Activated CD4-positive, alpha-beta T cell treated with anti-CD3 and anti-CD28 coated beads for 36 hours (primary cell): ENCODE measurements around the gene GLIS2. TPM values are rescaled to one million over a fixed set of nuclear protein-coding genes. Genes with fewer than 3 reads are reported as not detected.
A peak's percentile ranks its signal among the peaks of the same experiment; 100 is the strongest.

Experiments
- ATAC-seq: fragments of 200-7000 bp; cut with Tn5 transposase; one replicate; pipeline ENCODE4 v1.10.0; 2021; ENCODE audit warnings: mild to moderate bottlenecking, moderate library complexity
- CTCF ChIA-PET: fragments of 350-600 bp; sonication (Branson Sonifier 250); formaldehyde crosslinking; loops from one replicate; lab custom pipeline; 2021; ENCODE audit warnings: antibody characterized with exemption; lab: Charles Lee
- POLR2A ChIA-PET: fragments of 350-600 bp; sonication (Branson Sonifier 250); formaldehyde crosslinking; loops from one replicate; lab custom pipeline; 2021; ENCODE audit warnings: antibody characterized with exemption, inconsistent platforms; lab: Charles Lee
- DNase-seq: peaks from one replicate; pipeline ENCODE4 v3.0.0-alpha.2; 2020
- H3K27ac Mint-ChIP-seq: one replicate; pipeline ENCODE4 v1.8.0; 2021; ENCODE audit warnings: mixed read lengths
- H3K27me3 Mint-ChIP-seq: one replicate; pipeline ENCODE4 v1.8.0; 2021; ENCODE audit warnings: mixed read lengths
- H3K36me3 Mint-ChIP-seq: one replicate; pipeline ENCODE4 v1.8.0; 2021; ENCODE audit warnings: low read depth, mixed read lengths
- H3K4me1 Mint-ChIP-seq: one replicate; pipeline ENCODE4 v1.8.0; 2021; ENCODE audit warnings: mixed read lengths
- H3K4me3 Mint-ChIP-seq: one replicate; pipeline ENCODE4 v1.8.0; 2021; ENCODE audit warnings: mild to moderate bottlenecking, moderate library complexity, mixed read lengths
- H3K9me3 Mint-ChIP-seq: one replicate; pipeline ENCODE4 v1.8.0; 2021; ENCODE audit warnings: low read depth, mixed read lengths
- intact Hi-C, 2 experiments: fragments of 100-400 bp; cut with DNase I in 1 of 2; cut with micrococcal nuclease in 1 of 2; formaldehyde crosslinking; loops; one replicate each; pipeline versions ENCODE4 v1.14.2 to v1.15.1; 2022 to 2024; cut with DNase I, micrococcal nuclease
- total RNA-seq, 2 experiments: library from RNA; stranded (reverse); gene quantifications; one replicate each; pipeline ENCODE4 v1.2.3, GENCODE V29; 2021

Gene GLIS2
- under 1 TPM; 0.27 to 0.30 TPM for total RNA-seq

DNA sequence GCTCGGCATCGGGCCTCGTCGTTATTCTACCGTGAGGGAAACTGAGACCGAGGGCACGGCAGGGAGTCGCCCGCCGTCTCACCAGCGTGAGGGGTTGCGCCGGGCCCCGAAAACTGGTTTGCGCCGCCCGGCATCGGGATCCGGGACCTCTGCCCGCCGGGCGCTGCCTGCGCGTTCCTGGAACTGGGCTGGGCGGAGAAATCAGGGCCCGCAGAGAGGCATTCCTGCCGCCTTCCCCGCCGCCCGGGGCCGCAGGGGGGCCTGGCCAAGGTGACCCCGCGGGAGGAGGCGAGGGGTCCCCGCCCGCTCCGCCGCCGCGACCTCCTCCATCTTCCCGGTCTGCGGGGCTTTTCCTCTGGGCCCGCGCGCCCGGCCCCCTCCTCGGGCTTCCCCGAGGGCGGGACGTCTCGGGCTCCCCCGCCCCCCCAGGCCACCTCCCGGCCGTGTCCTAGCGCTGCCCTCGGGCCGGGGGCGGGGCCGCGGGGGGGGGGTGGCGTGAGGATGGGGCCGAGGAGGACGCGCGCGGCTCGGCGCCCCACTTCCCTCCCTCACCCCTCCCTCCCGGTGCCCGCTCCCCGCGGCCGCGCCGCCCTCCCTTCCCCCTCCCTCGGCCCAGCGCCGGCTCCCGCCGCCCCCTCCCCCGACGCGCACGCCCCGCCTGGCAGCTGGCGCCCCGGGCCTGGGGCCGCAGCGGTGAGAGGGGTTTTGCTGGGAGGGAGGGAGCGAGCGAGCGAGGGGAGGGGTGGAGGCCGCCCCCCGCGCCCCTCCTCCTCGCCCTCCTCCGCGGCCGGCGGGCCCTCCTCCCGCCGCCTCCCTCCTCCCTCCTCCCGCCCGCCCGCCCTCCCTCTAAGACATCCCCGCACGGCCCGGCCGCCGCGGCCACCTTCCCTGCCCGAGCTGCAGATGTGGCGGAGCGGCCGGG lies at the start of gene GLIS2:
GLIS2 (plus strand) TSS at position 882 of the 922 bp plus-strand sequence. CDS start 16,214 bp downstream, outside the sequence.
- Mint-ChIP-seq H3K27ac (no peak within 1 kb of the TSS), H3K4me3 (peak within 1 kb of the TSS; percentile 71), H3K27me3 (peaks cover 13% of the 10 kb centered on the region), H3K36me3 (no peaks in the 10 kb centered on the region), H3K4me1 (peaks cover 11% of the 10 kb centered on the region), H3K9me3 (no peaks in the 10 kb centered on the region)
- POLR2A ChIA-PET: interaction anchor here (0.7 kb wide), 1 partner anchor 44 kb away, joined by 3 read pairs; no protein-coding TSS in a partner anchor
- intact Hi-C loops: loop anchor here in 1 of 2 experiments (1.0 kb wide), 1 partner anchor 8 kb away; no protein-coding TSS in a partner anchor
- DNase-seq (peak; percentile 45), ATAC-seq (peak; percentile 20)
- CTCF ChIA-PET: interaction anchor here (0.7 to 2.2 kb wide), 3 partner anchors 12 to 142 kb away, joined by 3 to 12 read pairs (median 5); no protein-coding TSS in a partner anchor

DNA sequence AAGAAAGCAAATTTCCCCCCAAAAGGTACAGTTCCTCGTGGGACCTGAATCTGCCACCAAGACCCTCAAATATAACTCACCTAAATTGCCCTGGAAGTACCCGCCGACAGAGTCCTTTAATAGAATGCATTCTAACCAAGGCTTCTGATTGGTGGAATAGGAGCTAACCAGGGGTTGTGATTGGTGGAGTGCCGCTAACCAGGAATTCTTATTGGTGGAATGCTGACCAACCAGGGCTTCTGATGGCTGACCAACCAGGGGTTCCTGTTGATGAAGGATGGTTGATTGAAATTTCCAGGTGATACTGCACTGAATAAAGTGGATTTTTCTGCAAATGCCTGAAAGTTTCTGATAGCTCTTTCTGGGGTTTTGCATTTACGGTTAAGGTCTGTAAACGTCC lies 49.5 kb upstream of the GLIS2 start:
- ATAC-seq (no peak), DNase-seq (peak; percentile 27)
- ChIA-PET POLR2A (interaction anchor here (1.0 kb wide), 1 partner anchor 12 kb away, joined by 3 read pairs; no protein-coding TSS in a partner anchor), CTCF (interaction anchor here (0.8 to 4.0 kb wide), 4 partner anchors 13 to 136 kb away, joined by 3 to 31 read pairs (median 4); no protein-coding TSS in a partner anchor)
- Mint-ChIP-seq H3K4me1 (peaks cover 16% of the 10 kb centered on the region), H3K27ac (peak overlapping the region; percentile 31), H3K36me3 (peaks cover 22% of the 10 kb centered on the region), H3K4me3 (no peak overlapping the region), H3K27me3 (no peaks in the 10 kb centered on the region), H3K9me3 (no peaks in the 10 kb centered on the region)
- intact Hi-C loops: no loop called here

DNA sequence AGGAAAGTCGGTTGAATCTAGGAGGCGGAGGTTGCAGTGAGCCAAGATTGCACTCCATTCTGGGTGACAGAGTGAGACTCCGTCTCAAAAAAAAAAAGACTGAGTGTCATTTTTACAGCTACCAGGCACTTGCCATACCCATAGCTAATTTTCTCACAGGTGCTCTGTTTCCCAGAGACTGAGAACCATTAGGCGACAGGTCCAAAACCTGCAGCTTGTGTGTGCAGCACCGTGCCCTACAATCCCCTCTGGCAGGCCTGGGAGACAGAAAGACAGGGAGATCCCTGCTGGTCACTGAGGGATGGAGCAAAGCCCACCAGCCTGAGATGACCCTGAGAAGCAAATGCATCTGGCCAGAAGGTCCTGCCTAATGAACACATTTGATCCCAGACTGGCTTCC lies 45.8 kb upstream of the GLIS2 start:
- ChIA-PET CTCF (interaction anchor here (0.6 to 1.4 kb wide), 3 partner anchors 37 to 278 kb away, joined by 3 to 4 read pairs (median 3); no protein-coding TSS in a partner anchor), POLR2A (interaction anchor here (0.7 to 2.7 kb wide), 2 partner anchors 17 to 1263 kb away, joined by 5 to 29 read pairs; no protein-coding TSS in a partner anchor)
- ATAC-seq (no peak), DNase-seq (no peak)
- Mint-ChIP-seq H3K9me3 (no peaks in the 10 kb centered on the region), H3K27ac (no peak overlapping the region), H3K4me3 (peak overlapping the region; percentile 84), H3K4me1 (peaks cover 17% of the 10 kb centered on the region), H3K27me3 (no peaks in the 10 kb centered on the region), H3K36me3 (peaks cover 9% of the 10 kb centered on the region)
- intact Hi-C loops: loop anchor here (2.0 to 5.0 kb wide), 5 partner anchors 57 to 687 kb away; partner anchors contain the start of genes CDIP1 (in 1 of the 2), NUDT16L1 (in 1 of the 2) and SEC14L5 (in 1 of the 2)

DNA sequence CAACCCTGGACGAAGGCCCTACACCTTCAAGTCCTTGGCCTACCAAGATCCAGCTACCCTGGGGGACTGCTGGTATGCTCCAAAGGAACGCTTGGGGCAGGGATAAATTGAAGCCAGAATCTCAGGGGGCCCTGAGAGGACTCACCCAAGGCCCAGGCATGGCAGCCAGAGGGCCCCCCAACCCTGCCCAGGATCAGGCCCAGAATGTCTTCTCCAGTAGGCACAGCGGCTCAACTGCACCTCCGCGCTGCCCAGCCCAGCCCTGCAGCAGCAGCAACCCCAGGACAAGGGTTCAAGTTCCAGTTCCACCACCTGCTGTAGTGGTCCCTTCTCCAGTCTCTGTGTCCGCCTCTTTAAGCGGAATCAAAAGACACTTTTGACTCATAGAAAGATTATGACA lies 45.3 kb upstream of the GLIS2 start:
- H3K36me3 Mint-ChIP-seq: peaks cover 9% of the 10 kb centered on the region
- DNase-seq (no peak), ATAC-seq (no peak)
- no peaks in the 10 kb centered on the region for H3K27me3 Mint-ChIP-seq
- POLR2A ChIA-PET: interaction anchor here (0.6 to 2.7 kb wide), 2 partner anchors 17 to 740 kb away, joined by 3 to 29 read pairs; no protein-coding TSS in a partner anchor
- CTCF ChIA-PET: interaction anchor here (0.6 to 3.7 kb wide), 6 partner anchors 9 to 278 kb away, joined by 3 to 37 read pairs (median 3); no protein-coding TSS in a partner anchor
- H3K9me3 Mint-ChIP-seq: no peaks in the 10 kb centered on the region
- intact Hi-C loops: loop anchor here (2.0 to 5.0 kb wide), 5 partner anchors 57 to 687 kb away; partner anchors contain the start of genes CDIP1 (in 1 of the 2), NUDT16L1 (in 1 of the 2) and SEC14L5 (in 1 of the 2)
- H3K4me1 Mint-ChIP-seq: peaks cover 17% of the 10 kb centered on the region
- H3K27ac Mint-ChIP-seq: peak overlapping the region; percentile 94
- peak overlapping the region; percentile 84 for H3K4me3 Mint-ChIP-seq

DNA sequence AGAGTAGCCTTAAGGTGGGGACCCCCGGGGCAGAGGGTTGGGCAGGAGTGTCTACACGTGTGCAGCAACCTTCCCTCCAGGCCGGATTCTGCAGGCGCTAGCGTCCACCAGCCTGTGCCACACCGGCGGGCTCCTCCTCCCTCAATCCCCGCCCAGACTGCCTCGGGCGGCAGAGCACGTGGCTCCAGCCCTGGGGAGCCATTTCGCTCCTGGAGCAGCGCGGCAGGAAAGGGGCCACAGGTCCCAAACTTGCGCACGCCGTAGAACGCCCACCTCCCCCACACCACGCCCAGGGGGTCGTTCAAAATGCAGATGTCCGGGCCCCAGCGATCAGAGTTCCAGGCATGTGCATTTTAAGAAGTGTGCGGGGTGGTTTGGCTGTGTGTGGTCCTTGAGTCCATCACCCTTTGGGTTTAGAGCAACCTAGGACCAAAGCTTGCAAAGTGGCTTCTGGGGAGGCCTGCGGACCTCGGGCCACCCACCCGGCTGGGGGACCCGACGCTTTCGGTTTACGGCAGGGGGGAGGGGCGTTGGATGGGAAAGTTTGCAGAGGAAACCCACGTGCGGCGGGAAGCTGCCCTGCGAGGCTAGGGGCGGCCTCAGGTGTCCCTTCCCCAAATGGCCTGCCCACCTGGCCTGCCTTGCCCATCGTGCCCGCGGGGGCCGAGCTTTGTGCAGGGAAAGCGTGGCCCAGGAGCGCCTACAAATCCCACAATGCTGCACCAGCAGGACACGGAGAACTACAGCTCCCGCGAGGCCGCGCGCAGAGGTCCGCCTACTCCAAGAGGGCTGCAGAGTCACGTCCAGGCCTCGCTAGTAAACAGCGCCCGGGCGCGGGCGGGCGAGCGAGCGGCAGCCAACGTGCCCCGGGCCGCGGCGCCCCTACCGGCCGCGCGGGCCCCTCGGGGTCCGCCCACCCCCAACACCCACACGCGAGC lies 44.4 kb upstream of the GLIS2 start:
- intact Hi-C loops: loop anchor here (1.0 to 5.0 kb wide), 18 partner anchors 17 to 1007 kb away; partner anchors contain the start of genes PAM16 (in 2 of the 2), ADCY9 (in 1 of the 2), ANKS3 (in 1 of the 2) and CDIP1 (in 1 of the 2)
- ChIA-PET CTCF (interaction anchor here (0.6 to 3.7 kb wide), 5 partner anchors 10 to 405 kb away, joined by 3 to 37 read pairs (median 3); no protein-coding TSS in a partner anchor), POLR2A (interaction anchor here (0.6 to 2.7 kb wide), 4 partner anchors 18 to 741 kb away, joined by 3 to 29 read pairs (median 3); no protein-coding TSS in a partner anchor)
- H3K9me3 Mint-ChIP-seq: no peaks in the 10 kb centered on the region
- H3K4me1 Mint-ChIP-seq: peaks cover 12% of the 10 kb centered on the region
- peak overlapping the region; percentile 94 for H3K27ac Mint-ChIP-seq
- H3K27me3 Mint-ChIP-seq: no peaks in the 10 kb centered on the region
- peak; percentile 85 for ATAC-seq
- H3K4me3 Mint-ChIP-seq: peak overlapping the region; percentile 84
- peaks cover 4% of the 10 kb centered on the region for H3K36me3 Mint-ChIP-seq
- peak; percentile 96 for DNase-seq

DNA sequence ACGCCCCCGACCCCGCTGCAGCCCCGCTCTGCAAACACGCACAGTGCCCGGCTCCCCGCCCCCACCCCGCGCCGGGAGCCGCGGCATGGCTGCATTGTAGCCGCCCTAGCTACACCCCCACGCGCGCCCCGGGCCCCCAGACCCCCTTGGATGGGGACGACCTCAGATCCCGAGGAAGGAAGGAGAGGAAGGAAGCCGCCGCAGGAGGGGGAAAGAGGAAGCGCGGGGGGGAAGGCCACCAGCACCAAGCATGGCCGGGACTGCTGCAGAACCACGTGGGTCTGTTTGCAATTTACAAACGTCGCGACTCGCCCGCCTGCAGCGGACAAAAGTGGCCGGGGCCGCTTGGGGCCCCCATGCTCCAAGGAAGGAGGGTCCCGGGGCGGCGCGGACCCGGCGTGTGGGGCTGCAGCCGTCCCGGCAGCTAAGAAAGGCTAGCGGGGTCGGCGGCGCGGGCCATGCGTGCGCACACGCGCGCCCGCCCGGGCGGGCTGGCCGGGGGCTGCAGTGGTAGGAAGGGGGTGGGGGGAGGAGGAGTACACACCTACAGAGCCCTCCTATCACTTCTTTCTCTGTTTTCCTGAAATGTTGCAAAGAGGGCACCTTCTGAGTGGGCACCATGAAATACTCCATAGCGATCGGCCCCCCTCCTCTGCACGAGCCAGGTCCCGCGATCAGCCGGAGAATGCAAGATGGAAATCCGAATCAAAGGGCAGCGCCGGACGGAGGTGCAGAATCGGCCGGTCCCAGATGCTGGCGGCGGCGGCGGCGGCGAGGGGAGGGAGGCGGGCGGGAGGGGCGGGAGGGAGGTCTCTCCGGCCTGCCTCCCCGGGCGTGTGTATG lies 43.5 kb upstream of the GLIS2 start:
- H3K9me3 Mint-ChIP-seq: no peaks in the 10 kb centered on the region
- CTCF ChIA-PET: interaction anchor here (0.7 to 3.7 kb wide), 4 partner anchors 10 to 406 kb away, joined by 4 to 37 read pairs (median 6); no protein-coding TSS in a partner anchor
- intact Hi-C loops: loop anchor here (5.0 kb wide), 4 partner anchors 55 to 685 kb away; partner anchors contain the start of genes CDIP1 (in 1 of the 2) and SEC14L5 (in 1 of the 2)

DNA sequence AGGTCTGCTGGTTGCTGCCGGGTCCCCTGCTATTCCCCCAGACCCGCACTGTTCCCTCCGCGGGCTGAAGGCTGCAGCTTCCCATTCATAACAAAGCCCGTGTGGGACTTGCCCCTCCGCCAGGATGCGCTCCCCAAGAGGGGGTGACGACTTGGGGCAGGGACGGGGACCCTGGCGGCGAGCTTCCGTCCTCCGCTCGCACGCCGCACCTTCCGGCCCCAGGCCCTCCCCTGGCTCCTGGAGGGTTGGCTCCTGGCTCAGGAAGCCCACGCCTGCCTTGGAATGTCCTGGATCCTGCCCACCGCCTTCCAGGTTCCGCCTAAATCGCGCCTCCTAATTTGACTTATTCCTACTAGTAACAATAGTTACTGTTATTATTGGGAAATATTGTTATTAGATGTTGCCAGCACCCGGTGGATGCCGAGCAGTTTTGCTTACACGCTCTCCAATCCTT lies 42.0 kb upstream of the GLIS2 start:
- ChIA-PET CTCF (interaction anchor here (0.7 to 3.7 kb wide), 8 partner anchors 9 to 72 kb away, joined by 3 to 37 read pairs (median 5); no protein-coding TSS in a partner anchor), POLR2A (interaction anchor here (2.1 kb wide), 1 partner anchor 20 kb away, joined by 11 read pairs; no protein-coding TSS in a partner anchor)
- DNase-seq (peak; percentile 76), ATAC-seq (peak; percentile 10)
- Mint-ChIP-seq H3K4me1 (peaks cover 9% of the 10 kb centered on the region), H3K4me3 (peak overlapping the region; percentile 84), H3K9me3 (no peaks in the 10 kb centered on the region), H3K27me3 (no peaks in the 10 kb centered on the region), H3K36me3 (no peaks in the 10 kb centered on the region), H3K27ac (no peak overlapping the region)
- intact Hi-C loops: loop anchor here (1.0 to 5.0 kb wide), 5 partner anchors 53 to 683 kb away; partner anchors contain the start of genes CDIP1 (in 1 of the 2) and SEC14L5 (in 1 of the 2)

More for the DNA sequence above, 43.5 kb upstream of the GLIS2 start:
- peak; percentile 9 for ATAC-seq
- no peaks in the 10 kb centered on the region for H3K27me3 Mint-ChIP-seq
- peak overlapping the region; percentile 82 for H3K27ac Mint-ChIP-seq
- DNase-seq: peak; percentile 66
- POLR2A ChIA-PET: interaction anchor here (0.6 to 2.7 kb wide), 5 partner anchors 19 to 125 kb away, joined by 3 to 29 read pairs (median 3); no protein-coding TSS in a partner anchor
- peaks cover 12% of the 10 kb centered on the region for H3K4me1 Mint-ChIP-seq
- H3K36me3 Mint-ChIP-seq: peaks cover 4% of the 10 kb centered on the region
- H3K4me3 Mint-ChIP-seq: peak overlapping the region; percentile 84

DNA sequence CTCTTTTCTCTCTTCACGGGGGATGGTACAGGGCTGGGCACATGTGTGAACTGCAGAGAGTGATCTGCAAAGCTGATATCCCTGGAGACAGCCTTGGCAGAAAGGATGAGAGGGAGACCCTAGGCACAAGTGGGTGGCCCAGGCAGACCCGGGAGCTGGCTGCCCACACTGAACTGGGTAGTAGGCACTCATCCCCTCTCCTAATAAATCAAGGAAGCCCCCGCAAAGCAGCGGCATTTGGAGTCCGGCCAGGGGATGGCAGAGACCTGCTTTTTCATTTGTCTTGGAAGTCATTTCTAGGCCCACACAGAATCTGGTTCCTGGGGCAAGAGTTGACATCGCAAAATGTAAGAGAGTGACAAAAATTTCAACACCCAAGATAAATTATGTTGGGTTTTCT lies 40.0 kb upstream of the GLIS2 start:
- intact Hi-C loops: no loop called here
- POLR2A ChIA-PET: no interaction called here
- Mint-ChIP-seq H3K9me3 (no peaks in the 10 kb centered on the region), H3K4me3 (no peak overlapping the region), H3K27me3 (no peaks in the 10 kb centered on the region), H3K36me3 (no peaks in the 10 kb centered on the region), H3K27ac (no peak overlapping the region), H3K4me1 (peaks cover 2% of the 10 kb centered on the region)
- ATAC-seq: no peak
- CTCF ChIA-PET: no interaction called here
- no peak for DNase-seq

DNA sequence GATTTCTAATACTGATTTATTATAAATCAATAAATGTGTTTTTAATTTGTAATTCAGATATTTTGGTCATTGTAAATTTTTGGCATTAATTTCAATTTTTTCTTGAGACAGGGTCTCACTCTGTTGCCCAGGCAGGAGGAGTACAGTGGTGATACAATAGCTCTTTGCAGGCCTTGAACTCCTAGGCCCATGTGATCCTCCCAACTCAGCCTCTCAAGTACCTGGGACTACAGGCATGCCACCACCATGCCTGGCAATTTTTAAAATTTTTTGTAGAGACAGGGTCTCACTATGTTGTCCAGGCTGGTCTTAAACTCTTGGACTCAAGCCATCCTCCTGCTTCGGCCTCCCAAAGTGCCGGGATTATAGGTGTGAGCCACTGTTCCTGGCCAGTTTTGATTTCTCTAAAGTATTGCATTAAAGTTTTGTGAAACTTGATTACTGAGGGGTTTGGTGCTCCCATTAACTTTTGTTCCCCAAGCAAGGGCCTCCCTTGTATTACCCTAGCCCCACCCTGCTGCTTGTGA lies 37.8 kb upstream of the GLIS2 start:
- intact Hi-C loops: no loop called here
- Mint-ChIP-seq H3K9me3 (no peaks in the 10 kb centered on the region), H3K4me1 (peaks cover 2% of the 10 kb centered on the region), H3K27me3 (no peaks in the 10 kb centered on the region), H3K4me3 (no peak overlapping the region), H3K36me3 (no peaks in the 10 kb centered on the region), H3K27ac (no peak overlapping the region)
- ATAC-seq (no peak), DNase-seq (no peak)
- CTCF ChIA-PET: interaction anchor here (0.7 to 2.0 kb wide), 5 partner anchors 16 to 54 kb away, joined by 3 to 7 read pairs (median 4); no protein-coding TSS in a partner anchor
- POLR2A ChIA-PET: no interaction called here
